ENCODE data around the gene ZNF576.

Gene ZNF576

GRCh38 chr19:43570174-43570791 lies 26.1 kb upstream of the ZNF576 start:
- no peaks in the 10 kb centered on the region for H4K20me1 ChIP-seq (ENCODE audit: insufficient read depth)
- no peaks in the 10 kb centered on the region for H3K27me3 ChIP-seq (ENCODE audit: insufficient read depth, low read depth)
- peak overlapping the region; percentile 26; the same call in 1 of the 2 replicates for H3K27ac ChIP-seq
- H3K9ac ChIP-seq = no peak overlapping the region
- no peak overlapping the region; the same call in 1 of the 2 replicates for H3K4me2 ChIP-seq
- no peaks in the 10 kb centered on the region for H3K36me3 ChIP-seq (ENCODE audit: insufficient read depth)
- peaks cover 18% of the 10 kb centered on the region for H3K4me1 ChIP-seq (ENCODE audit: low read depth, poor library complexity, severe bottlenecking)
- TF ChIP-seq CTCF (conservative IDR thresholded peaks at IDR 0.05; ENCODE audit: low read depth, low read length) = no peak
- no peak overlapping the region for H3K4me3 ChIP-seq (IDR thresholded peaks at IDR 0.05; ENCODE audit: insufficient read depth, low read depth, low read length)
- H3K79me2 ChIP-seq (ENCODE audit: insufficient read depth, low read depth) = peaks cover 8% of the 10 kb centered on the region; the same call in 1 of the 2 replicates
- H2AFZ ChIP-seq (ENCODE audit: low read depth) = no peak overlapping the region

DNA sequence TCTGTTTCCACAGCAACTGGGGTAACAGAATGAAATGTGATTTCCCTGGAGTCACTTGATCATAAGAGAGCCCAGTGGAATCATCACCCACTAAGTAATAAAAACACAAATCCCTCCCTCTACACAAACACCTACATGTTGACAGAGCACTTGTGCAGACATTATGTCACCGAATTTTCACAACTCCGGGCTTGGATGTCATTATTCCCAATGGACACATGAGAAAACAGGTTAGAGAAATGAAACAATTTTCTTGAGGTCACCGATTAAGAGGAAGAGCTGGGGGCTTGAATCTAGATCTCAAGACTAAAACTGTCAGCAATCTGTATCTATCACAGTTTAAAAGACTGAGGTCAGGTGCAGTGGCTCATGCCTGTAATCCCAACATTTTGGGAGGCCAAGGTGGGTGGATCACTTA lies 24.2 kb upstream of the ZNF576 start:
- H4K20me1 ChIP-seq (ENCODE audit: insufficient read depth) = no peaks in the 10 kb centered on the region
- H3K79me2 ChIP-seq (ENCODE audit: insufficient read depth, low read depth) = peaks cover 8% of the 10 kb centered on the region; the same call in 1 of the 2 replicates
- no peak overlapping the region for H3K9ac ChIP-seq
- TF ChIP-seq CTCF (conservative IDR thresholded peaks at IDR 0.05; ENCODE audit: low read depth, low read length) = no peak
- no peak overlapping the region for H2AFZ ChIP-seq (ENCODE audit: low read depth)
- no peak overlapping the region for H3K4me3 ChIP-seq (IDR thresholded peaks at IDR 0.05; ENCODE audit: insufficient read depth, low read depth, low read length)
- no peak overlapping the region for H3K4me2 ChIP-seq
- no peak overlapping the region for H3K27ac ChIP-seq
- no peaks in the 10 kb centered on the region; the same call in 1 of the 2 replicates for H3K27me3 ChIP-seq (ENCODE audit: insufficient read depth, low read depth)
- H3K36me3 ChIP-seq (ENCODE audit: insufficient read depth) = no peaks in the 10 kb centered on the region
- peaks cover 23% of the 10 kb centered on the region for H3K4me1 ChIP-seq (ENCODE audit: low read depth, poor library complexity, severe bottlenecking)

- peaks cover 7% of the 10 kb centered on the region; the same call in 1 of the 2 replicates for H3K79me2 ChIP-seq (ENCODE audit: insufficient read depth, low read depth)
- no peak for TF ChIP-seq CTCF (conservative IDR thresholded peaks at IDR 0.05; ENCODE audit: low read depth, low read length)
- peaks cover 22% of the 10 kb centered on the region for H3K4me1 ChIP-seq (ENCODE audit: low read depth, poor library complexity, severe bottlenecking)
- H4K20me1 ChIP-seq (ENCODE audit: insufficient read depth) = no peaks in the 10 kb centered on the region
- peak overlapping the region; percentile 82 for H3K4me3 ChIP-seq (IDR thresholded peaks at IDR 0.05; ENCODE audit: insufficient read depth, low read depth, low read length)
- peak overlapping the region; percentile 88 for H3K9ac ChIP-seq
- peak overlapping the region; percentile 70 for H3K27ac ChIP-seq
- no peaks in the 10 kb centered on the region for H3K36me3 ChIP-seq (ENCODE audit: insufficient read depth)
- H3K4me2 ChIP-seq = peak overlapping the region; percentile 74
- peak overlapping the region; percentile 94 for H2AFZ ChIP-seq (ENCODE audit: low read depth)
- H3K27me3 ChIP-seq (ENCODE audit: insufficient read depth, low read depth) = no peaks in the 10 kb centered on the region; the same call in 1 of the 2 replicates
These were observed 21.8 kb upstream of the ZNF576 start for GRCh38 chr19:43574424-43575155.

DNA sequence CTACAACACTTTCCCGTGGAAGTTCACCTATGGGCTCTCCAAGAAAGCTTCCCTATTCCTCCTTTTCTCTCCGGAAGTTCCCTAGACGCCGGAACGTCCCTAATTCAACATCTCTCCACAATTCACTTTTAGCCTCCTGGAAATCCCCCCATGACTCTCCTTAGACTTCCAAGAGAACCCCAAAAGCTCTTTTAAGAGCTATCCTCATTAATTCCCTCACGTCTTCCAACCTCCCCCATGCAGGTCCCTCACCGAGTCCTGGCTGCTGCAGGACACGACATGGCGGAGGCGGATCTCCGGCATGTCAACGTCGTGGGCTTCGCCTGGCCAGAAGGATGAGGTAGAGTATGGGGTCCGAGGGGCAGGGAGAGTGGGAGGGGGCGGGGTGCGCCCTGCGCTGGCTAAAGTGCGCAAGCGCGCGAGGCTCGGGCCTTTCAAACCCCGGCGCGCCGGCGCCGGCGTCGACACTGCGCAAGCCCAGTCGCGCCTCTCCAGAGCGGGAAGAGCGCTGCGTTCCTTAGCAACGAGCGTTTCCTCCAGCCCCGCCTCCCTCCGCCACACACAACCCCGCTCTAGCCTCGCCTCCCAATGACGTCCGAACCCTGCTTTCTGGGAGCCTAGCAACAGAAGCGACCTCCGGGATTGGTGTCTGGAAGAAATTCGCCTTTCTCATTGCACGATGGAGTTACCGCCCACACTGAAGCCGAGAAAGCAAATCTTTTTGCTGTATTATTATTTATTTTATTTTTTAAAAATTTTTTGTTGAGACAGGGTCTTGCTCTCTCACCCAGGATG lies 21.0 kb upstream of the ZNF576 start, which contains the start of the genes PINLYP and XRCC1:
Gene PINLYP, plus strand, starts transcription at position 646 of the 795 bp plus-strand sequence. CDS start 1,391 bp downstream, outside the sequence.
Gene XRCC1, minus strand, starts transcription at position 372 of the 795 bp plus-strand sequence. Its CDS starts 69 bp downstream, at position 303.
- H2AFZ ChIP-seq (ENCODE audit: low read depth) = peak within 1 kb of the TSS; percentile 94
- TF ChIP-seq CTCF (conservative IDR thresholded peaks at IDR 0.05; ENCODE audit: low read depth, low read length) = no peak; the same call in 1 of the 2 replicates
- H3K4me2 ChIP-seq = peak within 1 kb of the TSS; percentile 84
- H3K27me3 ChIP-seq (ENCODE audit: insufficient read depth, low read depth) = no peaks in the 10 kb centered on the region; the same call in 1 of the 2 replicates
- no peaks in the 10 kb centered on the region for H4K20me1 ChIP-seq (ENCODE audit: insufficient read depth)
- peak within 1 kb of the TSS; percentile 82 for H3K4me3 ChIP-seq (IDR thresholded peaks at IDR 0.05; ENCODE audit: insufficient read depth, low read depth, low read length)
- H3K36me3 ChIP-seq (ENCODE audit: insufficient read depth) = no peaks in the 10 kb centered on the region
- H3K9ac ChIP-seq = peak within 1 kb of the TSS; percentile 88
- H3K27ac ChIP-seq = peak within 1 kb of the TSS; percentile 70
- H3K4me1 ChIP-seq (ENCODE audit: low read depth, poor library complexity, severe bottlenecking) = peaks cover 15% of the 10 kb centered on the region
- peaks cover 4% of the 10 kb centered on the region; the same call in 1 of the 2 replicates for H3K79me2 ChIP-seq (ENCODE audit: insufficient read depth, low read depth)
